H9 (cell line): ENCODE measurements around the gene ATCAY. TPM values are rescaled to one million over a fixed set of nuclear protein-coding genes. Genes with fewer than 3 reads are reported as not detected.
A peak's percentile ranks its signal among the peaks of the same experiment; 100 is the strongest.

Experiments
- DNase-seq: peaks from one replicate; pipeline ENCODE4 v3.0.0-alpha.2; 2017
- H2AFZ ChIP-seq: one replicate; pipeline ENCODE4 v1.6.1; 2013; ENCODE audit warnings: mild to moderate bottlenecking, low read length, control low read depth, moderate library complexity
- H2AK5ac ChIP-seq: 2 replicates; pipeline ENCODE4 v1.6.1; 2013; ENCODE audit warnings: low read length, control low read depth, mixed read lengths; ENCODE audit not compliant: insufficient read length
- H2BK120ac ChIP-seq: one replicate; pipeline ENCODE4 v1.6.1; 2013; ENCODE audit warnings: low read depth, mild to moderate bottlenecking, low read length, control low read depth, inconsistent platforms; ENCODE audit not compliant: poor library complexity, severe bottlenecking
- H2BK12ac ChIP-seq: 2 replicates; pipeline ENCODE4 v1.6.1; 2013; ENCODE audit warnings: low read length, control low read depth, mixed read lengths, low read depth; ENCODE audit not compliant: insufficient read length
- H2BK15ac ChIP-seq: 2 replicates; pipeline ENCODE4 v1.6.1; 2013; ENCODE audit warnings: low read depth, low read length, control low read depth
- H2BK20ac ChIP-seq: one replicate; pipeline ENCODE4 v1.6.1; 2013; ENCODE audit warnings: low read depth, mild to moderate bottlenecking, low read length, control low read depth, inconsistent platforms; ENCODE audit not compliant: poor library complexity, severe bottlenecking
- H2BK5ac ChIP-seq: 2 replicates; pipeline ENCODE4 v1.6.1; 2013; ENCODE audit warnings: low read length, control low read depth, mixed read lengths; ENCODE audit not compliant: insufficient read length
- H3K14ac ChIP-seq: 2 replicates; pipeline ENCODE4 v1.6.1; 2013; ENCODE audit warnings: low read length, control low read depth; ENCODE audit not compliant: insufficient read depth
- H3K18ac ChIP-seq: 2 replicates; pipeline ENCODE4 v1.6.1; 2013; ENCODE audit warnings: low read depth, mild to moderate bottlenecking, mixed read lengths, low read length, control low read depth; ENCODE audit not compliant: insufficient read length
- H3K23ac ChIP-seq: 2 replicates; pipeline ENCODE4 v1.6.1; 2013; ENCODE audit warnings: low read length, control low read depth, mixed read lengths, low read depth; ENCODE audit not compliant: insufficient read length
- H3K23me2 ChIP-seq: 2 replicates; pipeline ENCODE4 v1.6.1; 2013; ENCODE audit warnings: low read depth, mild to moderate bottlenecking, mixed read lengths, low read length, control low read depth; ENCODE audit not compliant: insufficient read length, poor library complexity, severe bottlenecking
- H3K27ac ChIP-seq: 2 replicates; pipeline ENCODE4 v1.5.1; 2013; ENCODE audit warnings: low read length, control low read depth, mixed read lengths, low read depth; ENCODE audit not compliant: insufficient read length
- H3K27me3 ChIP-seq: 2 replicates; pipeline ENCODE4 v1.6.1; 2013; ENCODE audit warnings: low read length, control low read depth, inconsistent platforms; ENCODE audit not compliant: insufficient read depth
- H3K4ac ChIP-seq: 2 replicates; pipeline ENCODE4 v1.6.1; 2013; ENCODE audit warnings: low read depth, mild to moderate bottlenecking, control low read depth, inconsistent platforms, low read length, moderate library complexity
- H3K4me1 ChIP-seq: 2 replicates; pipeline ENCODE4 v1.6.1; 2013; ENCODE audit warnings: low read length, control low read depth, inconsistent platforms; ENCODE audit not compliant: insufficient read depth
- H3K4me2 ChIP-seq: 2 replicates; pipeline ENCODE4 v1.6.1; 2013; ENCODE audit warnings: low read length, control low read depth, mixed read lengths; ENCODE audit not compliant: insufficient read length, insufficient read depth
- H3K56ac ChIP-seq: 2 replicates; pipeline ENCODE4 v1.6.1; 2013; ENCODE audit warnings: low read depth, mild to moderate bottlenecking, mixed read lengths, low read length, control low read depth; ENCODE audit not compliant: insufficient read length
- H3K79me1 ChIP-seq: 2 replicates; pipeline ENCODE4 v1.6.1; 2013; ENCODE audit warnings: low read depth, mild to moderate bottlenecking, moderate library complexity, low read length, control low read depth, inconsistent platforms; ENCODE audit not compliant: insufficient read depth, poor library complexity, severe bottlenecking
- H3K79me2 ChIP-seq: 2 replicates; pipeline ENCODE4 v1.6.1; 2013; ENCODE audit warnings: low read length, control low read depth, inconsistent platforms; ENCODE audit not compliant: insufficient read depth
- H3K9ac ChIP-seq: 2 replicates; pipeline ENCODE4 v1.6.1; 2013; ENCODE audit warnings: low read length, control low read depth, mixed read lengths; ENCODE audit not compliant: insufficient read length; ENCODE audit errors: extremely low read depth
- H3K9me3 ChIP-seq: one replicate; pipeline ENCODE4 v1.6.1; 2013; ENCODE audit warnings: low read depth, low read length, inconsistent platforms; ENCODE audit not compliant: control insufficient read depth
- H3T11ph ChIP-seq: one replicate; pipeline ENCODE4 v1.6.1; 2013; ENCODE audit warnings: mild to moderate bottlenecking, low read length, control low read depth, inconsistent platforms
- H4K20me1 ChIP-seq: one replicate; pipeline ENCODE4 v1.6.1; 2013; ENCODE audit not compliant: control insufficient read depth, insufficient read length, insufficient read depth
- H4K5ac ChIP-seq: 2 replicates; pipeline ENCODE4 v1.6.1; 2013; ENCODE audit warnings: low read depth, mild to moderate bottlenecking, mixed read lengths, low read length, control low read depth; ENCODE audit not compliant: insufficient read length
- H4K8ac ChIP-seq: replicated peaks from 2 replicates; pipeline ENCODE4 v1.6.1; 2013; ENCODE audit warnings: low read length, control low read depth, mixed read lengths, low read depth; ENCODE audit not compliant: insufficient read length
- H4K91ac ChIP-seq: 2 replicates; pipeline ENCODE4 v1.6.1; 2013; ENCODE audit warnings: low read depth, mild to moderate bottlenecking, moderate library complexity, mixed read lengths, low read length, control low read depth; ENCODE audit not compliant: insufficient read length
- H3K27ac Mint-ChIP-seq, 3 experiments: 2 replicates in 2 of 3; 3 replicates in 1 of 3; pipeline ENCODE4 v1.8.0; 2020 to 2021; ENCODE audit warnings: mixed read lengths in 3 of 3, mild to moderate bottlenecking in 1 of 3, moderate library complexity in 1 of 3
- H3K27me3 Mint-ChIP-seq: 2 replicates; pipeline ENCODE4 v1.8.0; 2021; ENCODE audit warnings: low read depth, mild to moderate bottlenecking, moderate library complexity, mixed read lengths
- H3K36me3 Mint-ChIP-seq, 3 experiments: 2 replicates in 2 of 3; 3 replicates in 1 of 3; pipeline ENCODE4 v1.8.0; 2020 to 2021; ENCODE audit warnings: low read depth in 3 of 3, mixed read lengths in 3 of 3; ENCODE audit not compliant: insufficient read depth in 1 of 3
- H3K4me1 Mint-ChIP-seq, 2 experiments: 2 replicates each; pipeline ENCODE4 v1.8.0; 2020; ENCODE audit warnings: mixed read lengths in 2 of 2
- H3K4me3 Mint-ChIP-seq, 2 experiments: 2 replicates in 1 of 2; 3 replicates in 1 of 2; pipeline ENCODE4 v1.8.0; 2020 to 2021; ENCODE audit warnings: mild to moderate bottlenecking in 2 of 2, mixed read lengths in 2 of 2, moderate library complexity in 1 of 2
- H3K9me3 Mint-ChIP-seq, 2 experiments: 2 replicates in 1 of 2; 3 replicates in 1 of 2; pipeline ENCODE4 v1.8.0; 2020; ENCODE audit warnings: mild to moderate bottlenecking in 2 of 2, mixed read lengths in 2 of 2, moderate library complexity in 1 of 2
- CTCF ChIP-seq: fragments of 200-600 bp; sonication (generic); conservative IDR thresholded peaks from 3 replicates; pipeline ENCODE4 v1.8.0; 2021; ENCODE audit warnings: antibody characterized with exemption, mild to moderate bottlenecking
- whole genome bisulfite sequencing: extraction: QIAGEN DNeasy Blood & Tissue Kit; methylation state at CpG from one replicate; pipeline ENCODE4 v1.1.7; 2013; ENCODE audit warnings: missing lambda C conversion rate, low lambda C conversion rate, mixed read lengths; ENCODE audit not compliant: insufficient read length; ENCODE audit errors: extremely low coverage; 5-methylcytosine and 5-hydroxymethylcytosine counted together
- total RNA-seq: library from RNA; stranded (reverse); gene quantifications from 2 replicates; pipeline ENCODE4 v1.2.1, GENCODE V29; 2021

The ATCAY gene
- total RNA-seq, 1 experiment from 2014 or later = 12.2 TPM

GRCh38 chr19:3868770-3869456, 11.6 kb upstream of the ATCAY start, which contains the start of gene ZFR2:
ZFR2 (minus strand) TSS chr19:3869038; CDS start chr19:3869017, 21 bp downstream.
- no peaks in the 10 kb centered on the region for H3K9me3 ChIP-seq
- H4K5ac ChIP-seq = no peak within 1 kb of the TSS
- peak within 1 kb of the TSS; percentile 81 for H3K14ac ChIP-seq
- H3K9me3 Mint-ChIP-seq = peaks cover 10 to 14% of the 10 kb centered on the region in 2 experiments
- no peaks in the 10 kb centered on the region for H3K79me2 ChIP-seq
- TF ChIP-seq CTCF = no peak
- no peak within 1 kb of the TSS for H2BK120ac ChIP-seq
- H3K4me3 Mint-ChIP-seq = peak within 1 kb of the TSS; percentile 66 to 86
- H3K4ac ChIP-seq = no peak within 1 kb of the TSS
- H4K20me1 ChIP-seq = no peaks in the 10 kb centered on the region
- no peak within 1 kb of the TSS for H3K27ac ChIP-seq
- no peak within 1 kb of the TSS for H3K9ac ChIP-seq
- H3K23ac ChIP-seq = no peak within 1 kb of the TSS
- no peaks in the 10 kb centered on the region for H3K27me3 ChIP-seq
- no peaks in the 10 kb centered on the region; the same call in 1 of the 2 replicates for H3K4me1 ChIP-seq
- H3K79me1 ChIP-seq = no peaks in the 10 kb centered on the region
- H2BK20ac ChIP-seq = no peak within 1 kb of the TSS
- no peak within 1 kb of the TSS for H2AK5ac ChIP-seq
- no peak within 1 kb of the TSS for H4K8ac ChIP-seq
- peak; percentile 78 for DNase-seq
- H2BK12ac ChIP-seq = no peak within 1 kb of the TSS
- H2BK5ac ChIP-seq = no peak within 1 kb of the TSS
- WGBS = no CpG with 5 or more reads among the region's 62 CpGs
- no peak within 1 kb of the TSS for H4K91ac ChIP-seq
- peaks cover 50% of the 10 kb centered on the region for H3K27me3 Mint-ChIP-seq
- no peak within 1 kb of the TSS for H2AFZ ChIP-seq
- peak within 1 kb of the TSS; percentile 49 to 79 (median 67); a peak in 3 of 7 replicates for H3K27ac Mint-ChIP-seq
- H3K4me2 ChIP-seq = peak within 1 kb of the TSS; percentile 40
- peak within 1 kb of the TSS; percentile 95 for H3K18ac ChIP-seq
- peaks cover 9% of the 10 kb centered on the region for H3K23me2 ChIP-seq
- peaks cover 17 to 19% of the 10 kb centered on the region in 2 experiments for H3K4me1 Mint-ChIP-seq
- peaks cover 5 to 6% (median 6%) of the 10 kb centered on the region in 3 experiments; a peak in 6 of 7 replicates for H3K36me3 Mint-ChIP-seq
- H2BK15ac ChIP-seq = no peak within 1 kb of the TSS
- no peak within 1 kb of the TSS for H3T11ph ChIP-seq
- no peak within 1 kb of the TSS for H3K56ac ChIP-seq
